GM18508 (cell line): ENCODE measurements around the gene ITGB2.

Experiments
- ATAC-seq: cut with Tn5 transposase; IDR thresholded peaks from one replicate; pipeline ENCODE4 v1.9.1; 2021; ENCODE audit warnings: moderate number of reproducible peaks; ENCODE audit not compliant: insufficient read depth, unreplicated experiment

Gene ITGB2

GRCh38 chr21:44838039-44838895 is 82.4 kb downstream of the ITGB2 start:
- ATAC-seq: no peak

- no peak for ATAC-seq
Observed at GRCh38 chr21:44837537-44837936, 83.2 kb downstream of the ITGB2 start.

- ATAC-seq: no peak
Observed at GRCh38 chr21:44836666-44837471, 83.8 kb downstream of the ITGB2 start.

GRCh38 chr21:44836349-44836665 is 84.4 kb downstream of the ITGB2 start:
- ATAC-seq: no peak
